Purkinje cell (primary cell): ENCODE data around the gene EPM2AIP1. TPM values are rescaled to one million over a fixed set of nuclear protein-coding genes. Genes with fewer than 3 reads are reported as not detected.

Experiments used
- polyA plus RNA-seq: library from polyadenylated mRNA; unstranded; fragments of >200 nt; fragmentation: Nextera tagmentation; gene quantifications from 2 replicates; pipeline ENCODE4 v1.2.1, GENCODE V29; 2014

The EPM2AIP1 gene
- polyA plus RNA-seq: 19.5 and 21.0 TPM in 2 replicates

DNA sequence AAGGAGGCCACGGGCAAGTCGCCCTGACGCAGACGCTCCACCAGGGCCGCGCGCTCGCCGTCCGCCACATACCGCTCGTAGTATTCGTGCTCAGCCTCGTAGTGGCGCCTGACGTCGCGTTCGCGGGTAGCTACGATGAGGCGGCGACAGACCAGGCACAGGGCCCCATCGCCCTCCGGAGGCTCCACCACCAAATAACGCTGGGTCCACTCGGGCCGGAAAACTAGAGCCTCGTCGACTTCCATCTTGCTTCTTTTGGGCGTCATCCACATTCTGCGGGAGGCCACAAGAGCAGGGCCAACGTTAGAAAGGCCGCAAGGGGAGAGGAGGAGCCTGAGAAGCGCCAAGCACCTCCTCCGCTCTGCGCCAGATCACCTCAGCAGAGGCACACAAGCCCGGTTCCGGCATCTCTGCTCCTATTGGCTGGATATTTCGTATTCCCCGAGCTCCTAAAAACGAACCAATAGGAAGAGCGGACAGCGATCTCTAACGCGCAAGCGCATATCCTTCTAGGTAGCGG, at the start of gene EPM2AIP1:
EPM2AIP1 (minus strand) TSS at position 326 of the 520 bp plus-strand sequence; CDS start at position 272, 54 bp downstream.

DNA sequence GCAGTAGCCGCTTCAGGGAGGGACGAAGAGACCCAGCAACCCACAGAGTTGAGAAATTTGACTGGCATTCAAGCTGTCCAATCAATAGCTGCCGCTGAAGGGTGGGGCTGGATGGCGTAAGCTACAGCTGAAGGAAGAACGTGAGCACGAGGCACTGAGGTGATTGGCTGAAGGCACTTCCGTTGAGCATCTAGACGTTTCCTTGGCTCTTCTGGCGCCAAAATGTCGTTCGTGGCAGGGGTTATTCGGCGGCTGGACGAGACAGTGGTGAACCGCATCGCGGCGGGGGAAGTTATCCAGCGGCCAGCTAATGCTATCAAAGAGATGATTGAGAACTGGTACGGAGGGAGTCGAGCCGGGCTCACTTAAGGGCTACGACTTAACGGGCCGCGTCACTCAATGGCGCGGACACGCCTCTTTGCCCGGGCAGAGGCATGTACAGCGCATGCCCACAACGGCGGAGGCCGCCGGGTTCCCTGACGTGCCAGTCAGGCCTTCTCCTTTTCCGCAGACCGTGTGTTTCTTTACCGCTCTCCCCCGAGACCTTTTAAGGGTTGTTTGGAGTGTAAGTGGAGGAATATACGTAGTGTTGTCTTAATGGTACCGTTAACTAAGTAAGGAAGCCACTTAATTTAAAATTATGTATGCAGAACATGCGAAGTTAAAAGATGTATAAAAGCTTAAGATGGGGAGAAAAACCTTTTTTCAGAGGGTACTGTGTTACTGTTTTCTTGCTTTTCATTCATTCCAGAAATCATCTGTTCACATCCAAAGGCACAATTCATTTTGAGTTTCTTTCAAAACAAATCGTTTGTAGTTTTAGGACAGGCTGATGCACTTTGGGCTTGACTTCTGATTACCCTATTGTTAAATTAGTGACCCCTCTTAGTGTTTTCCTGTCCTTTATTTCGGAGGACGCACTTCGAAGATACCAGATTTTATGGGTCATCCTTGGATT, 674 bp upstream of the EPM2AIP1 start, which contains the start of gene MLH1:
MLH1 (plus strand) TSS at position 193 of the 958 bp plus-strand sequence; CDS start at position 223, 30 bp downstream.

DNA sequence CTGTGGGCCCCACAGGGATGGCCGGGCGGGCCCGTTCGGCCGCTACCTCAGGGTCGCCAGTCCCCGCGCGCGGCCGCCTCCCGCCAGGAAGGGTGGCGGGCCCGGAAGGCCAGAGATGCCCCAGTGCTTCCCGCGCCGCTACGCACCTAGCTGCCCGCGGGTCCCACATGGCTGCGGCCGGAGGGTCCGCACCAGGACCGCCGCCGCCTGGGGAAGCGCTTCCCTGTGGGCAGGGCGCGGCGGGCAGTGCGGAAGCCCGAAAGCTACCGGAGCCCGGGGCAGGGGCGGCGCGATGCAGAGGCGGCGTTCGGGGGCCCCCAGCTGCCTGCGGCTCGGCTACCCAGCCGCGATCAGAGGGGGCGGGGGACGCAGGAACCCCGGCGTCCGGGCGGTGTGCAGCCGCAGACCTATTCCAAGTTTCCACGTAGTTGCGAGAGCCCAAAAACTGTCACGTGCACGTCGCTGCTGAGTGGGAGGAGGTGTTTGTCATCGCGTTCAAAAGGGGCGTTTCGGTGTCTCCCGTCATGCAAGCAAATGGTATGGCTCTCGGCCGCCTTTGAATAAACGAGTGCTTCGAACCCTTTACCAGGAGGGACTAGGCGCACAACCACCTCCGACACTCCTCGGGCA, 48.2 kb downstream of the EPM2AIP1 start, which contains the start of gene TRANK1:
TRANK1 (minus strand) TSS at position 414 of the 630 bp plus-strand sequence; CDS start at position 169, 245 bp downstream.

Other genes starting within 250 kb of the EPM2AIP1 start
- 1.7 TPM in 1 of 2 replicates, not detected in the other for gene DCLK3, start 228.6 kb downstream of the EPM2AIP1 start, polyA plus RNA-seq
- 1.9 and 2.1 TPM in 2 replicates for gene TRANK1, start 48.1 kb downstream of the EPM2AIP1 start, polyA plus RNA-seq
- 19.3 and 21.6 TPM in 2 replicates for gene MLH1, start 387 bp upstream of the EPM2AIP1 start, polyA plus RNA-seq
- 28.3 and 30.5 TPM in 2 replicates for gene LRRFIP2, start 181.5 kb upstream of the EPM2AIP1 start, polyA plus RNA-seq